Measurements from ENCODE around the gene ADGRV1. TPM values are rescaled to one million over a fixed set of nuclear protein-coding genes. Genes with fewer than 3 reads are reported as not detected.

ADGRV1 gene
- total RNA-seq, 2 donors from 2014 or later, result 16.4 to 20.9 TPM

- intact Hi-C loops (cut with DNase I), result loop anchor here (5.0 kb wide), 1 partner anchor 172 kb away; no protein-coding TSS in a partner anchor
- WGBS, result 75% methylated on average over 1 of the region's 1 CpG
Measured at GRCh38 chr5:91104062-91104448, 545.5 kb downstream of the ADGRV1 start.

GRCh38 chr5:91106842-91107511, 548.4 kb downstream of the ADGRV1 start:
- Histone ChIP-seq H3K9me3 (no peaks in the 10 kb centered on the region), H3K4me1 (replicated peaks) (peaks cover 5% of the 10 kb centered on the region), H3K4me3 (no peak overlapping the region), H3K27ac (no peak overlapping the region), H3K27me3 (replicated peaks; ENCODE audit: insufficient read depth) (no peaks in the 10 kb centered on the region), H3K36me3 (no peaks in the 10 kb centered on the region)
- DNase-seq (ENCODE audit: low spot score), result no peak
- WGBS, result 93% methylated on average over 8 of the region's 8 CpGs
- intact Hi-C loops (cut with DNase I), result no loop called here
- TF ChIP-seq CTCF (IDR thresholded peaks at IDR 0.05) (no peak), POLR2A (IDR thresholded peaks at IDR 0.05) (no peak), POLR2AphosphoS5 (IDR thresholded peaks at IDR 0.05) (no peak)

More at GRCh38 chr5:91104062-91104448, 545.5 kb downstream of the ADGRV1 start:
- DNase-seq (ENCODE audit: low spot score), result no peak
- Histone ChIP-seq H3K4me3 (no peak overlapping the region), H3K27me3 (replicated peaks; ENCODE audit: insufficient read depth) (no peaks in the 10 kb centered on the region), H3K9me3 (no peaks in the 10 kb centered on the region), H3K27ac (no peak overlapping the region), H3K36me3 (no peaks in the 10 kb centered on the region), H3K4me1 (replicated peaks) (no peaks in the 10 kb centered on the region)
- no peak for TF ChIP-seq POLR2A (IDR thresholded peaks at IDR 0.05)
- TF ChIP-seq POLR2AphosphoS5 (IDR thresholded peaks at IDR 0.05), result no peak
- no peak for TF ChIP-seq CTCF (IDR thresholded peaks at IDR 0.05)

DNA sequence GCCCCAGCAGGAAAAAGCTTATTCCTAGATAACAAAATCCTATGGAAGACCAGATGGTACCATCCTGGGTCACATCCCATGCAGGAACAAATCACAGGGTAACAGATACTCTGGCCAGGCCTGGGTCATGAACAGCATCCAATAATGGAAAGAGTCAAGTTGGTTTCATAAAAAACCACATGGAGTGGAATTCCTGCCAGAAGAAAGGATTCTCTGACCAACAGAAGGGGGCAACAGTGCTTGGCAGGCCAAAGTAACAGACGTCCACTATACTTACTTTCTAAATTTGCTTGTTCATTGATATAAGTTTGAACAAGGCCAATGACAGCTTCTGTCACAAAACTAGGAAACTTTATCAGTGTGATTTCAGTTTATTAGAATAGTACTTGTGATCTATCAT, 551.0 kb downstream of the ADGRV1 start:
- no peak for DNase-seq (ENCODE audit: low spot score)
- TF ChIP-seq CTCF (IDR thresholded peaks at IDR 0.05) (no peak), POLR2AphosphoS5 (IDR thresholded peaks at IDR 0.05) (no peak), POLR2A (IDR thresholded peaks at IDR 0.05) (no peak)
- Histone ChIP-seq H3K27me3 (replicated peaks; ENCODE audit: insufficient read depth) (no peaks in the 10 kb centered on the region), H3K27ac (no peak overlapping the region), H3K9me3 (no peaks in the 10 kb centered on the region), H3K4me3 (no peak overlapping the region), H3K4me1 (replicated peaks) (peaks cover 5% of the 10 kb centered on the region), H3K36me3 (no peaks in the 10 kb centered on the region)
- intact Hi-C loops (cut with DNase I), result no loop called here
- 76% methylated on average over 1 of the region's 1 CpG for WGBS

- no peaks in the 10 kb centered on the region for H3K9me3 ChIP-seq
- no peak overlapping the region for H3K4me3 ChIP-seq
- intact Hi-C loops (cut with DNase I), result no loop called here
- TF ChIP-seq POLR2AphosphoS5 (IDR thresholded peaks at IDR 0.05) (peak; percentile 33), CTCF (IDR thresholded peaks at IDR 0.05) (no peak)
- H3K4me1 ChIP-seq (replicated peaks), result peaks cover 5% of the 10 kb centered on the region
- no peaks in the 10 kb centered on the region for H3K36me3 ChIP-seq
- DNase-seq (ENCODE audit: low spot score), result no peak
- H3K27me3 ChIP-seq (replicated peaks; ENCODE audit: insufficient read depth), result no peaks in the 10 kb centered on the region
- peak overlapping the region in 1 of 2 donors; percentile 46 for H3K27ac ChIP-seq
- WGBS, result 20% methylated on average over 5 of the region's 5 CpGs
Measured at GRCh38 chr5:91110686-91111085, 552.1 kb downstream of the ADGRV1 start.

Data from prostate gland (tissue), 2 donors.